Stimulated activated CD8-positive, alpha-beta memory T cell treated with anti-CD3 and anti-CD28 coated beads, Interleukin-7, amount 100 ng/mL, for 48 hours (primary cell): ENCODE data around the gene UBTF.

ENCODE experiments used
- DNase-seq, 2 donors: peaks; one replicate each; pipeline ENCODE4 v3.0.0-alpha.2; 2020; ENCODE audit warnings: low read depth in 1 of 2; ENCODE audit errors: extremely low read depth in 1 of 2

Gene UBTF

DNA sequence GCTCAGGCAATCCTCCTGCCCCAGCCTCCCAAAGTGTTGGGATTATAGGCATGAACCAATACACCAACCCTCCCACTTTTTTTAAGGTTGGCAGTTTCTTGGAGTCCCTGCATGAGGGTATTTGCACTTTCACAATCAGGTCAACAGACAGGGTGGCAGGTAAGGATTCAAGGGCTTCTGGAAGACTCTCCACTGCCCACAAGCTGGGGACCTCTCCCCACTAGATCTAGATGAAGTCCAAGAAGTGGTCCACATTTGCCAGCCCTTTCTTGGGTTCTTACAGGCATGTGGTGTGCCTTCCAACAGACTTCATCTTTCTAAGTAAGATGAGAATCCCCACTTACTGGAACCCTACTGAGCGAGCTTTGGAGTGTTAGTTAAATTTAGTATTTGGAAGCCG is 45.0 kb downstream of the UBTF start:
- DNase-seq: no peak

DNA sequence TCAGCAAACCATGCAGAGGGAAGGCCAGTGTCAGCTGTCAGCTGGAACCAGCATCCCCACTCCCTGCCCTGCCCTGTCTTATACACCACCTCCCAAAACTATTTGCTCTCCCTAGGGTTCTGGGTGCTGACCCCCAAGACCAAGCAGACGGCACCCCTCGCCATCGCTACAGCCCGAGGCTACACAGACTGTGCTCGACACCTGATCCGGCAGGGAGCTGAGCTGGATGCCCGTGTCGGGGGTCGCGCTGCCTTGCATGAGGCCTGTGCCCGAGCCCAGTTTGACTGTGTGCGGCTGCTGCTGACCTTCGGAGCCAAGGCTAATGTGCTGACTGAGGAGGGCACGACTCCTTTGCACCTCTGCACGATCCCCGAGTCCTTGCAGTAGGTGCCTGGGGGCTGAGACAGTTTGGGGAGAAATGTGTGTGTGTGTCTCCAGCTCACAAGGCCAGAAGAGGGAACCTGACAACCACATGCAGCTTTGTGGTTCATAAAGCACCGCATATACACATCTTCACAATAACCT is 47.5 kb downstream of the UBTF start:
- DNase-seq: no peak

DNA sequence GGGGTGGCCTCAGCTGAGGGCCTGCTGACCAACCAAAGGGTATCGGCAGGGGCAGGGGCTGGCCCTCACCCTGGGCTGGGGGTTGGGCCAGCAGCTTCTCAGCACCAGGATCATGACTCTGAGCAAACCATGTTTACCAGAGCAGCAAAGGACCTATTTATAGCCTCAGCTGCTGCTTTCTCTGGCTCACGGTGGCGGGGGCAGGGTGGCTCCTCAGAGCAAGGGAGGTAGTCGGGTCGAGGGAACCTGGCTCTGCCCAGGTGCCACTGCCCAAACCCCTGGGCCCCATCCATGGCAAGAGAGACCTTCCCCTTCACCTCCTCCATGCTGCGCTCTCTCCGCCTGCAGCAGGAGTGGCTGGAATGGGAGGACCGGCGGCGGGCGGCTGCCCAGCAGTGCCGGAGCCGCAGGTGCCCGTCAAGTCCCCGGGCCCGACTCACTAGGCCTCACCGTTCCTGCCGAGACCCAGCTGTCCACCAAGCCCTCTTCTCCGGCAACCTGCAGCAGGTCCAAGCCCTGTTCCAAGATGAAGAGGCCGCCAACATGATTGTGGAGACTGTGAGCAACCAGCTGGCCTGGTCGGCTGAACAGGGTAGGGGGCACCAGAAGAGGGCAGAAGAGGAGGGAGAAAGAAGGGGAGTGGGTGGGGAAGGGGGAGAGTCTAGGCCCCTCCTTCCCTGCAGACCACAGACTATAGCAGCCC is 48.8 kb downstream of the UBTF start, which contains the start of gene ASB16:
TSS of gene ASB16 (plus strand) at position 206 of the 703 bp plus-strand sequence. CDS start at position 292, 86 bp downstream.
- DNase-seq: no peak

DNA sequence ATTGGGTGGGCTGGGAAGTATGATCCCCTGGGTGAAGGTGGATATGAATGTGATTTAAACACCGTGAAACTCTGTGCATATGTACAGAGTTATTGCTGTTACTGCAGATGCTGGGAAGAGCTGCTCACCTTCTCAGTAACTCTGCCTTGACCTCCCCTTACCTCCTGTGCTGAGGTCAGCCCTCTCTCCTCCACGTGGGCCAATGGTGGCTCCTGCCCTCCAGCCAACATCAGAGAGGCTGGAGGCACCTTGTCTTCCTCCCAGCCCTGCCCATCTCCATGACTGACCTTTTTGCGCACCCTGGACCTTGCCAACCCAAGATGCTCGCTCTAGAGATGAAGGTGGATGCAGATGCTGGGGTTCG is 49.4 kb downstream of the UBTF start:
- DNase-seq: no peak

DNA sequence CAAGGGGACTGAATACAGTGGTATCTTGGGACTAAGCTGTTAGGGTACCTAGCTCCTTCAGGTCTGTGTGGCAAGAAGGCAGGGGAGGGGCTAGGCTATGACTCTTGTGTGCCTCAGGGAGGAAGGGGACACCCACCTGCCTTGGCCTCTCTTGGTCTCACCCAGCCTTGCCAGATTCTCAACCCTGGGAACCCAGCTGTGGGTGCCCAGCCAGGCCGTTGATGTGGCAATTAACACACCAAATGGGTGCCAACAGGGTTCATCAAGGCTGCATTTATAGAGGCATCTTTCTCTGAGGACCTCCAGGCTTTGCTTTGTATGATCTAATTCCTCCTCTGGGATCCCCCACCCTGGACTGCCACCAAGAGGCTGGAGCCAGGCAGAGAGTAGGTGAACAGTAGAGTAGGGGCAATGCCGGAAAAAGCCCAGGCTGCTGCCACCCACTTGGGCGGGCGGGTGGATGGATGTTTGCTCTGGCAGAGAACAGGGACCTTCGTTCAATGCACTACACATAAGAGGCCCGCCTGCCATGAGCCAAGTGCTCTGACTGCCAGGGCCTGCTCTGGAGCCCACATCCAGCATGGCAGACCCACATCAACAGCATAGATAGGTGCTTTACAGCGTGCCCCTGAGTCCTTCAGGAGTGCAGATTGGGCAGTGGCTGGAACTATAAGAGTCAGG is 52.2 kb downstream of the UBTF start:
- no peak for DNase-seq

DNA sequence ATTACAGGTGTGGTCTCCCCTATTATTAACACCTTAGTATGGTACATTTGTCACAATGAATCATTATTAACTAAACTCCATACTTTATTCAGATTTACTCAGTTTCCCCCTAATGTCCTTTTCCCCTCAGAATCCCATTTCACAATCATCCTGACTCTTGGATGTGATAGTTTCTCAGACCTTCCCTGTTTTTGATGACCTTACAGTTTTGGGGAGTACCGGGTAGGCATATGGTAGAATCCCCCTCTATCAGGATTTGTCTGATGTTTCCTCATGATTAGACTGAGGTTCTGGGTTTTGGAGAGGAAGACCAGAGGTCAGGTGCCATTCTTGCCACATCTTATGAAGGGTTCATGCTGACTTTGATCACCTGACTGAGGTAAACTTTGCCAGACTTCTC is 55.0 kb downstream of the UBTF start:
- no peak for DNase-seq

DNA sequence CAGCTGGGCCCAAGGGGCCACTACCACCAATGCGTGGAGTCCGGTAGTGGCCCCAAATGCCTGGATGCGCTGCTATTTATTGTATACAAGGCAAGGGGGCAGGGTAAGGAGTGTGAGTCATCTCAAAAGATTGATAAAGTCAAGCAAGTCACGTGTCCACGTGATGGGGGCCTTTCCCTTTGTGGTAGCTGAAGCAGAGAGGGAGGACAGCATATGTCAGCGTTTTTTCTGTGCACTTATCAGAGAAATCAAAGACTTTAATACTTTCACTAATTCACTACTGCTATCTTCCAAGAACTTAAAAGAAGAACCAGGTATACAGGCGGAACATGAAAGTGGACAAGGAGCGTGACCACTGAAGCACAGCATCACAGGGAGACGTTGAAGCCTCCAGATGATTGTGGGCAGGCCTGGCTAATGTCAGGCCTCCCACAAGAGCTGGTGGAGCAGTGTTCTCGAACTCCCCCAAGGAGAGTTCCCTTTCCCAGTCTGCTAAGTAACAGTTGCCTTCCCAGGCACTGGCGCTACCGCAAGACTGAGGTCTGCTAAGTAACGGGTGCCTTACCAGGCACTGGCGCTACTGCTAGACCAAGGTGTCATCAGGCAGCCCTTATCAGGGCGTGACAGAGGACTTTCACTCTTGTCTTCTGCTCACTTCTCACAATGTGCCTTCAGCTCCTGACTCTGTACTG is 59.8 kb downstream of the UBTF start:
- peak in 1 of 2 donors; percentile 20 for DNase-seq

DNA sequence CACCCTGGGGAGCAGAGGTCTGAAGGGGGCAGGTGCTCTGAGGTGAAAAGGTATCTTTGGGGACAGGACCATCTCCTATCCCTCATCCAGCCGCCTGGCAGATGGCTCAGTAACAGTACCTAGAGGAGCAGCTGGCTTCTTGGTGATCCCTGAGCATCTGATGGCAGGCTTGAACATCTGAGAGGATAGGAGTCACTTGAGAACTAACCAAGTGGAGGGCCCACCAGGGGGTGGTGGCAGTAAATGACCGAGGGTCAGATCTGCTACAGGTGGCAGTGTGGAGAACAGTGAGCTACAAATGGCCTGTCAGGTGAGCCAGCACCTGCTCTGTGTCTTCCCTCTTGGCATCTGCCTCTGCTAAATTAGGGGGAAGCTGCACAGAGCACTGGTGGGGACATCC is 64.0 kb downstream of the UBTF start:
- no peak for DNase-seq
